Inflammatory macrophage (primary cell): ENCODE data around the gene ANGPTL1.
"Not testable (repeated sequence)": the region's sequence is repeated elsewhere in the genome, so short reads cannot be mapped to it uniquely, and the experiment has no call there.

Experiments
- DNase-seq, 2 donors: peaks; one replicate each; pipeline ENCODE4 v3.0.0-alpha.2; 2020 to 2022

Gene ANGPTL1

GRCh38 chr1:178864326-178864725, 6.6 kb downstream of the ANGPTL1 start:
- no peak for DNase-seq

DNA sequence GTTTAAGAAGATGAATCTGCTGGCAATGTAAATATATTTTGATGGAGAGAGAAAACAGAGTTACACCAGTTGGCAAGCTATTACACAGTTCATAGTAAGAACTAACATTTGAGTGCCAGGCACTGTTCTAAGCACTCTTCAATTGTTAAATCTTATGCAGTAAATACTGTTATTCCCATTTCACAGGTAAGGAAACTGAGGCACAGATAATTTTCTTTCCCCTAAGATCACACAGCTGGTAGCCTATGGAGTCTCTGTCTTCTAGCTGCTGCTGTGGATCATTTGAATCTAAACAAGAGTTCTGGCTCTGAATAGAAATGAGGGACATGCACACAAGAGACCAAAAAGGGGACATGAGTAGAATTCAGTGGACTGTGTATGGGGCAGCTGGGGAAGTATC, 8.0 kb downstream of the ANGPTL1 start:
- DNase-seq = no peak

- DNase-seq = no peak
Measured at GRCh38 chr1:178862416-178862815, 8.5 kb downstream of the ANGPTL1 start.

GRCh38 chr1:178857126-178857525, 13.8 kb downstream of the ANGPTL1 start:
- no peak for DNase-seq

GRCh38 chr1:178849918-178850317, 21.0 kb downstream of the ANGPTL1 start:
- DNase-seq = no peak

DNA sequence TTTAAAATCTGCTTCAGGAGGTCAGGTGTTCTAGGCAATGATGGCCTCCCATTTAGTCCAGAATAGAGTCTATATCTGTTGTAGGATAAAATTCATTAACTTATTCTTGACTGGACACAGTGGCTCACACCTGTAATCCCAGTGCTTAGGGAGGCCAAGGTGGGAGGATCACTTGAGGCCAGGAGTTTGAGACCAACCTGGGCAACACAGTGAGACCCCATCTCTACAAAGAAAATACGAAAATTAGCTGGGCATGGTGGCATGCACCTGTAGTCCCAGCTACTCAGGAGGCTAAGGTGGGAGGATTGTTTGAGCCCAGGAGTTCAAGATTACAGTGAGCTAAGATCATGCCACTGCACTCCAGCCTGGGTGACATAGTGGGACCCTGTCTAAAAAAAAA, 23.0 kb downstream of the ANGPTL1 start:
- not testable (repeated sequence) for DNase-seq

DNA sequence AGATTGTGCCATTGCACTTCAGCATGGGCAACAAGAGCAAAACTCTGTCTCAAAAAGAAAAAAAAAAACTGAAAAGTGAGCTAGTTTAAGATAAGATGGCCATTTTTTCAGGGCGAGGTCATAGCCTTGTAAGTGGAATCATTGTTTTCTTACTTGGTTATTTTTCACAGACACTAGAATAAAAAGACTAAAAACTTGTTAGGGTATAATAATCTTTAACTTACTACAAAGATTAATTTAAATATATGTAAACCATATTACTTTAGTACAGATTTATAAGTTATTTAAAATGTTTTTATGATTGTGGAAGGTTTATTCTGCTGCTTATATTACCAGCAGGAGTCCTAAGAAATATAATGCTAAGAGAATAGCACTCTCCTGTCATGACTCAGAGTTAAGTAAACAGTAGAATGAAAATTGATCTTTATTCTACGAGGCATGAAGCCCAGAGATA, 23.5 kb downstream of the ANGPTL1 start:
- DNase-seq = no peak

DNA sequence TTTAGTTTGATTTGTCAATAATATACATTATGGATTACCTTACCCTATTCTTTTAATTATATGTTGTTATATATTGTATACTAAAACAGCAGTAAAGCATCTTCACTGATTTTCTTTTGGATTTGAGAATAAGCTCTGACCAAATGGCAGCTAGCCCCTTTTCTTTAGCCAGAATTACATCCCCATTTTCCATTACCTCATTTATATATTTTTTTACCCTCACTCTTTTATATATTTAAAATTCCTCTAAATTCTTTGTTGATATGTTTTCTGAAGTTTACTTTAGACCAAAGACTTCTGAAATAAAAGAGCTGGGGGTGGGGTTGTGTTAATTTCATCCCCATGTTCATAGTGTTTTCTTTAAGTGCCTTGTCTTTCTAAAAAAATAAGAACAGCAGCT, 24.6 kb downstream of the ANGPTL1 start:
- DNase-seq = no peak

GRCh38 chr1:178844436-178844835, 26.4 kb downstream of the ANGPTL1 start:
- no peak for DNase-seq

DNA sequence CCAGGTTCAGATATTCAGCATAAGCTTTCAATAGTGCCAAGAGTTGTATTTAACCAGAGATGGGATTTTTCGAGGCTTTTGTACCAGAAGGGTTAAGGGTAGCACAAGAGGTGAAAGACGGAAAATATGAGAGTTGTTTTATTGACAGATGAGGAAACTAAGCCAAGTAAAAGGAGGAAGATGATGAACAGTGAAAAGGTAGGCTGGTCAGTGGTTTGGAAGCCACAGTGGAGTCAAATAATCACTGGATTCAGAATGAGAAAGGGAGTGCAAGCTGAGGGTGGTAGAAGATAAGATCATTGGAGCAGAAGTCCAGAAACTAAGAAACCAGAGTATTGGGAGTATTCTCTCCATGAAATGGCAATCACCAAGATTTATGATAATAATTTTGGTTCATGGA, 45.7 kb downstream of the ANGPTL1 start:
- no peak for DNase-seq

DNA sequence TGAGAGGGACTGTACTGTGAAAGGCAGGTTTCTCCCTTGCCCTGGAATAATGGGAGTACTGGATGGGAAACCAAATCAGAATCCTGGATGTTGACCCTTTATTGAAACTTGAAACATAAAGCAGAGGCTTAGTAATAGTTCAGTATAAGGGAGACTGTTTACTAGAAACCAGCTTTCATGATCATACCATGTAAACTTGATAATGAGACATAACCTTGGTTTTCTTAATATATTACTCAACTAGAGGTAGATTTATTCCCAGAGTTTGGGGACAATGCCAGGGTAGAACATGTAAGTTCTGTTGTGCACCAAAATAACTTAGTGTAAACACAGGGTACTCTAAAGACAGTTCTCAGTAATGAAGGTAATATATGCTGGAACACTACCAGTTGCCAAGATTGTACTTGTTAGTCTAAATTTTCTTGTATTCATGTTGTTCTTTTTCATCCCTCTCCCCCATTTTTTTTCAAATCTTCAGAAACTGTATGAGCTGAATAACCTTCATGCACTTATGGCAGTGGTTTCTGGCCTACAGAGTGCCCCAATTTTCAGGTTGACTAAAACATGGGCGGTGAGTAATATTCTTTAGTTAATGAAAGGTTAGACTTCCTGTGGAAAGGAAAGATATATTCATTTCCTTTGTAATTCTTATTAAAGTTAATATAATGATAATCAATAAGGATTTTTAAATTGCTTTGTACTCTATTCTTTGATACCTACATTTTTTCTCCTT, 49.6 kb downstream of the ANGPTL1 start:
- DNase-seq = no peak

- DNase-seq = no peak
Measured at GRCh38 chr1:178819123-178819522, 51.8 kb downstream of the ANGPTL1 start.

GRCh38 chr1:178818416-178818815, 52.5 kb downstream of the ANGPTL1 start:
- no peak for DNase-seq

GRCh38 chr1:178810585-178810984, 60.3 kb downstream of the ANGPTL1 start:
- DNase-seq = no peak

- DNase-seq = no peak
Measured at GRCh38 chr1:178808529-178808928, 62.3 kb downstream of the ANGPTL1 start.

DNA sequence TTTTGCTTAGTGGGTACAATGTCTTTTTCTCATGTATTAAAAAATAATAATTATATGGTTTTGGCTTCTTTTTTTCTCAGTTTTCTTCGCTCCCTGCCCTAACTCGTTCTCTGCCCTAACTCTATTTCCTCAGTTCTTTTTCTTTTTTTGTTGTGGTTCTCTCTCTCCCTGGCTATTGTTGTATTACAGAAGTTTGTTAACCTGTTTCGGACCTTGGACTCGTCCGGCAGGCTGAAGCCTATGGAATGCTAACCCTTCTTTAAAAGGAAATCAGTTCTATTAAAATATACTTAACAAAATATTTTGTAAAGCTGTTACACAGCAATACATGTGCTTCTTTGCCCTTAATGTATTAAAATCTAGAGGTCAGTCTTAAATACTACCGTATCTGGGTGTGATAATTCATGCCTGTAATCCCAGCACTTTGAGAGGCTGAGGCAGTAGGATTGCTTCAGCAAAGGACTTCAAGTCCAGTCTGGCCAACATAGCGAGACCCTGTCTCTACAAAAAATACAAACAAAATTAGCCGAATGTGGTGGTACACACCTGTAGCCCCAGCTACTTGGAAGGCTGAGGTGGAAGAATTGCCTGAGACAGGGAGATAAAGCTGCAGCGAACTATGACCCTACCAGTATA, 64.1 kb downstream of the ANGPTL1 start:
- DNase-seq = no peak

- DNase-seq = no peak
Measured at GRCh38 chr1:178802873-178803272, 68.0 kb downstream of the ANGPTL1 start.
